Measurements from ENCODE around the gene DYNLL1. TPM values are rescaled to one million over a fixed set of nuclear protein-coding genes. Genes with fewer than 3 reads are reported as not detected.

DYNLL1 gene
- total and polyA plus RNA-seq, 2 experiments from 2014 or later: 340 to 782 TPM

DNA sequence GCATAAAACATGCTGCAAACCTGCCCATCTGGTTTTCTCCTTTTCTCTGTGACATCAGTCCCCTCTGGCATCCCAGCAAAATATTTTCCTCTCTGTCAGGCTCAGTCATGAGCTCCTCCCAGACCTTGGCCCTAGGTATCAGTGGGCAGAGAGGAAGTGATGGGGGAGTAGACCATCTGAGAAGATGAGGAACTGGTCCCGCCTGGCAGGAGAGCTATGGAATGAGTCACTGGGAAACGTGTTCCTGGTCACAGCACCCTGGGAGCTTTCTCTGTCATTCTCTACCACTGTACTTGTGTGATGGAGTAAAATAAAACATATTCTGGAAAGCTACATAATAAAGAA lies 21.3 kb upstream of the DYNLL1 start:
- H3K4me3 ChIP-seq: peak overlapping the region; percentile 32
- peaks cover 37% of the 10 kb centered on the region for H3K4me1 ChIP-seq (ENCODE audit: insufficient read depth)
- H3K9me3 ChIP-seq (ENCODE audit: low read depth): no peaks in the 10 kb centered on the region
- H3F3A ChIP-seq (ENCODE audit: insufficient read depth): peaks cover 33% of the 10 kb centered on the region
- in situ Hi-C loops (cut with MboI): no loop called here
- H4K20me1 ChIP-seq (ENCODE audit: insufficient read depth): no peaks in the 10 kb centered on the region
- H3K36me3 ChIP-seq (ENCODE audit: low read depth): no peaks in the 10 kb centered on the region
- H3K4me2 ChIP-seq (ENCODE audit: unreplicated experiment): peak overlapping the region; percentile 72
- no peaks in the 10 kb centered on the region for H3K27me3 ChIP-seq (replicated peaks; ENCODE audit: insufficient read depth)
- peak overlapping the region; percentile 25; the same call in 1 of the 2 replicates for H3K9ac ChIP-seq
- TF ChIP-seq EZH2phosphoT487 (IDR thresholded peaks at IDR 0.05; ENCODE audit: insufficient read depth, low read depth): no peak
- no peak for TF ChIP-seq EZH2 (IDR thresholded peaks at IDR 0.05; ENCODE audit: insufficient read depth, poor library complexity, severe bottlenecking)
- H3K79me2 ChIP-seq (ENCODE audit: insufficient read depth): peaks cover 69% of the 10 kb centered on the region
- 0% methylated on average over 2 of the region's 2 CpGs for WGBS, 2 experiments (ENCODE audit: low coverage in 1 of 2, low lambda C conversion rate in 2 of 2, missing lambda C conversion rate in 2 of 2)
- H3K27ac ChIP-seq: peak overlapping the region; percentile 47
- peak; percentile 92 for DNase-seq
- no peaks in the 10 kb centered on the region for H3K9me2 ChIP-seq (ENCODE audit: insufficient read depth)
- peak overlapping the region; percentile 27; the same call in 1 of the 2 replicates for H2AFZ ChIP-seq

DNA sequence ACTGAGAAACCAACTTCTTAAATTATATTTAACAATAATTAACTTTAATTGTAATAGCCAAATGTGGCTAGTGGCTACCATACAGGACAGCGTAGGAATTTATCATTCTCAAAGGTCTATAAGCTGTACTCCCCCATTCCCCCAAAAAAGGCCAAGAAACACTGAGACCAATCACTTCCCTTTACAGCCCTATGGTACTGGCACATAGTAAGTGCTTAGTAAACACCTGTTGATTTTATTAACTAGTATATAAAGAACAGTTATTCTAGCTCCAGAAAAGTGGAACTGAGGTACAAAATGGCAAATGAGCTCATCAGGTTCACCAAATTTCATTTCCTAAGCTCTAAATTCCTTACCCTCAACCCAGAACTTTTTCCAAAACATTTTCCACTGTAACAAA lies 20.3 kb upstream of the DYNLL1 start:
- TF ChIP-seq EZH2 (IDR thresholded peaks at IDR 0.05; ENCODE audit: insufficient read depth, poor library complexity, severe bottlenecking) (no peak), EZH2phosphoT487 (IDR thresholded peaks at IDR 0.05; ENCODE audit: insufficient read depth, low read depth) (no peak)
- Histone ChIP-seq H3K4me2 (ENCODE audit: unreplicated experiment) (no peak overlapping the region), H3K79me2 (ENCODE audit: insufficient read depth) (peaks cover 71% of the 10 kb centered on the region), H3K9me3 (ENCODE audit: low read depth) (no peaks in the 10 kb centered on the region), H3K36me3 (ENCODE audit: low read depth) (no peaks in the 10 kb centered on the region), H3K27ac (no peak overlapping the region), H3K4me1 (ENCODE audit: insufficient read depth) (peaks cover 37% of the 10 kb centered on the region), H4K20me1 (ENCODE audit: insufficient read depth) (no peaks in the 10 kb centered on the region), H3F3A (ENCODE audit: insufficient read depth) (peaks cover 33% of the 10 kb centered on the region), H2AFZ (no peak overlapping the region), H3K4me3 (no peak overlapping the region), H3K27me3 (replicated peaks; ENCODE audit: insufficient read depth) (no peaks in the 10 kb centered on the region), H3K9me2 (ENCODE audit: insufficient read depth) (no peaks in the 10 kb centered on the region), H3K9ac (no peak overlapping the region)
- in situ Hi-C loops (cut with MboI): no loop called here
- WGBS, 2 experiments (ENCODE audit: low coverage in 1 of 2, low lambda C conversion rate in 2 of 2, missing lambda C conversion rate in 2 of 2): 97 to 100% methylated on average over 1 of the region's 1 CpG
- DNase-seq: no peak

DNA sequence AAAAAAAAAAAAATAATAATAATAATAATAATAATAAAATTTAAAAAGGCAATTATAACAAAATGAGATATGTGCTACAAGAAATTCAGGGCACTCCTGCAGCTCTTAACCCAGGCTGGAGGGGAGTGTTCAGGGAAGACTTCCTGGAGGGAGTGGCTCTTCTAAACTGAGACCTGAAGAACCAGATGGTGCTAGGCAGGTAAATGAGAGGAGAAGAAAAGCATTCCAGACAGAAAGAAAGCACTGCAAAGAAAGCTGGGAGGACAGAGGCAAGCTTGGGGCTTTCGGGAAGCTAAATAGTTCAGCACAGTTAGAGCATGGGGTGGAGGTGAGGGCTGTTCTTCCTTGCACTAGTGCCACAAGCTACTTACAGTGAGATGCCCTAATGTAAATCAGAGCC lies 16.5 kb upstream of the DYNLL1 start:
- TF ChIP-seq EZH2 (IDR thresholded peaks at IDR 0.05; ENCODE audit: insufficient read depth, poor library complexity, severe bottlenecking) (no peak), EZH2phosphoT487 (IDR thresholded peaks at IDR 0.05; ENCODE audit: insufficient read depth, low read depth) (no peak)
- Histone ChIP-seq H2AFZ (no peak overlapping the region), H3K9me2 (ENCODE audit: insufficient read depth) (no peaks in the 10 kb centered on the region), H3K79me2 (ENCODE audit: insufficient read depth) (peaks cover 36% of the 10 kb centered on the region), H3K9ac (no peak overlapping the region), H4K20me1 (ENCODE audit: insufficient read depth) (no peaks in the 10 kb centered on the region), H3K4me3 (no peak overlapping the region), H3K36me3 (ENCODE audit: low read depth) (no peaks in the 10 kb centered on the region), H3K4me2 (ENCODE audit: unreplicated experiment) (no peak overlapping the region), H3K4me1 (ENCODE audit: insufficient read depth) (peaks cover 10% of the 10 kb centered on the region; the same call in 1 of the 2 replicates), H3K27ac (no peak overlapping the region), H3F3A (ENCODE audit: insufficient read depth) (peaks cover 8% of the 10 kb centered on the region), H3K9me3 (ENCODE audit: low read depth) (no peaks in the 10 kb centered on the region), H3K27me3 (replicated peaks; ENCODE audit: insufficient read depth) (no peaks in the 10 kb centered on the region)
- WGBS, 2 experiments (ENCODE audit: low coverage in 1 of 2, low lambda C conversion rate in 2 of 2, missing lambda C conversion rate in 2 of 2): 96 to 100% methylated on average over 1 of the region's 1 CpG
- in situ Hi-C loops (cut with MboI): no loop called here
- no peak for DNase-seq

GRCh38 chr12:120480211-120480610 lies 15.7 kb upstream of the DYNLL1 start:
- Histone ChIP-seq H3K4me3 (no peak overlapping the region), H3F3A (ENCODE audit: insufficient read depth) (peaks cover 2% of the 10 kb centered on the region), H3K79me2 (ENCODE audit: insufficient read depth) (peaks cover 34% of the 10 kb centered on the region), H3K4me1 (ENCODE audit: insufficient read depth) (peaks cover 3% of the 10 kb centered on the region; the same call in 1 of the 2 replicates), H3K27me3 (replicated peaks; ENCODE audit: insufficient read depth) (no peaks in the 10 kb centered on the region), H3K36me3 (ENCODE audit: low read depth) (no peaks in the 10 kb centered on the region), H4K20me1 (ENCODE audit: insufficient read depth) (no peaks in the 10 kb centered on the region), H2AFZ (no peak overlapping the region), H3K27ac (no peak overlapping the region), H3K4me2 (ENCODE audit: unreplicated experiment) (no peak overlapping the region), H3K9me3 (ENCODE audit: low read depth) (no peaks in the 10 kb centered on the region), H3K9ac (no peak overlapping the region), H3K9me2 (ENCODE audit: insufficient read depth) (no peaks in the 10 kb centered on the region)
- in situ Hi-C loops (cut with MboI): no loop called here
- 36 to 65% methylated on average over 1 of the region's 1 CpG for WGBS, 2 experiments (ENCODE audit: low coverage in 1 of 2, low lambda C conversion rate in 2 of 2, missing lambda C conversion rate in 2 of 2)
- TF ChIP-seq EZH2 (IDR thresholded peaks at IDR 0.05; ENCODE audit: insufficient read depth, poor library complexity, severe bottlenecking): no peak
- TF ChIP-seq EZH2phosphoT487 (IDR thresholded peaks at IDR 0.05; ENCODE audit: insufficient read depth, low read depth): no peak
- DNase-seq: no peak

Data from GM23248 (cell line).